ENCODE measurements around the gene SMCO3. TPM values are rescaled to one million over a fixed set of nuclear protein-coding genes. Genes with fewer than 3 reads are reported as not detected.

SMCO3 gene
- 1.0 TPM in 1 of 2 replicates, not detected in the other for total RNA-seq

DNA sequence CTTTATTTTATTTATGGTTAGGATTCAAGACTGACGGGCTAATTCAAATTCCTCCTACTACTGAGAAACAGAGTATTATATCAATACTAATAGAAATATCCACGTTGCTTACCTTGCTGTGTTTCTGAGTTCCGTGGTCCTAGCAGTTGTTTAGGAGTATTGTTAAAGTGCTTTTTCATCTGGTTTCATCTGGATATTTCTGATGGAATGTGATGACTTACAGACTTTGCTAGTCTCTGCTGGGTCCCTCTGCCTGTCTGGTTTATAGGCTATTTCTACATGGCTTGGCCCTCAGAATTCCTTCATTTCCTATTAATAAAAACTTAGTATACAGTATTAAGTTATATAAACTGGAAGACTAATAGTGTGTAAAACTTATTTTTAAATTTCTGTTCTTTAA lies at the start of gene SMCO3:
Gene SMCO3 (minus strand): TSS at position 169 of the 400 bp plus-strand sequence. CDS start 7,502 bp downstream, outside the sequence.
- no peak for DNase-seq (ENCODE audit: low read depth)

DNA sequence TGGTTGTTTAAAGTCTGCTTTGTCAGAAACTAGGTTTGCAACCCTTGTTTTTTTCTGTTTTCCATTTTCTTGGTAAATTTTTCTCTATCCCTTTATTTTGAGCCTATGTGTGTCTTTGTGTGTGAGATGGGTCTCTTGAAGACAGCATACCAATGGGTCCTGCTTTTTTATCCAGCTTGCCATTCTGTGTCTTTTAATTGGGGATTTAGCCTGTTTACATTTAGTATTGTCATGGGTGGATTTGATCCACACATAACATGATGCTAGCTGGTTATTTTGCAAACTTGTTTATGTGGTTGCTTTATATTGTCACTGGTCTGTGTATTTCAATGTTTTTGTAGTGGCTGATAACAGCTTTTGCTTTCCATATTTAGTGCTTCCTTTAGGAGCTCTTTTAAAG lies 46.5 kb upstream of the SMCO3 start:
- DNase-seq (ENCODE audit: low read depth): no peak

DNA sequence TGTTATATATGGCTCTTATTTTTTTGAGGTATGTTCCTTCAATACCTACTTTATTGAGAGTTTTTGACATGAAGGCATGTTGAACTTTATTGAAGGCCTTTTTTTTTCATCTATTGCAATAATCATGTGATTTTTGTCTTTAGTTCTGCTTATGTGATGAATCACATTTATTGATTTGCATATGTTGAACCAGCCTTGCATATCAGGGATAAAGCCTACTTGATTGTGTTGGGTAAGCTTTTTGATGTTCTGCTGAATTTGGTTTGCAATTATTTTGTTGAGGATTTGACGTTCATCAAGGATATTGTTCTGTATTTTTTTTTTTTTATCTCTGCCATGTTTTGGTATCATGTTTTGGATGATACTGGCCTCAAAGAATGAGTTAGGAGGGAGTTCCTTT lies 44.5 kb upstream of the SMCO3 start:
- DNase-seq (ENCODE audit: low read depth): no peak

DNA sequence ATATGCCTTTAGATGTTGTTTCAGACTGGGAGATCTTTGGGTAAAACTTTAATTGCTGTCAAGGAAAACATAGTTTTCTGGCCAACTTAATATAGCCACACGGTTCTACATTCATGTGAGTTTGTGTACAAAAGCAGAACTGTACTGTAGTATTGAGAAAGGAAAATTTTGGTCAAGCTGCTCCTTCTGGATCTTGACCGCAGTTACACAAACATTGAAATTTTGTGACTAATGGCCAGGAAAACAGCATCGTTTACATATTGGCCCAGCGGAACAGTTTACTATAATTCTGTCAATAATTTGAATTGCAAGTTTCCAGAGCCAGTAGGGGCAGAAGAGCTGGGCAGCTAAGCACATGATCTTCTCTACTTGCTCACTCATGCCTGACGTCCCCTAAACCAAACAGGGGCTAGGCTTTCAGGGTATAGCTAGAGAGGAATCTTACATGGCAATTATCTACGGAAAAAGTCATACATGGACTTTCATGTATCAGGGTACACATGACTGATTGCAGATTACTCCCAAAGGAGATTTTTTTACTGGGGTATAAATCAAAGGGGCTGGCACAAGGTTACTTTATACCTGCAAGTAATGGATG lies 40.7 kb upstream of the SMCO3 start:
- peak; percentile 58 for DNase-seq (ENCODE audit: low read depth)

DNA sequence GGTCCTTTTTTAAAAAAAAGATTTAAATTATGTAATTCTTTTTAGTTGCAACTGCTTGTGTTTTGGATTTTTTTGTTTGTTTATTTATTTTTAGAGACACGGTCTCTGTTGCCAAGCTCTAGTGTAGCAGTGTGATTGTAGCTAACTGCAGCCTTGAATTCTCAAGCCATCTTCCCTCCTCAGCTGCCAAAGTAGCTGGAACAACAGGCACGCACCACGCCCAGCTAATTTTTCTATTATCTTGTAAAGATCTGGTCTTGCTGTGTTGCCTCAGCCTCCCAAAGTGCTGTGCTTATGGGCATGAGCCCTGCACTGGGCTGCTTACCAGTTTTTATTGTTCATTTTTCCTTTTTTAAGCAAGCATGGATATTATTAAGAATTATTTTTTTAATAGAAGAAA lies 40.0 kb upstream of the SMCO3 start:
- no peak for DNase-seq (ENCODE audit: low read depth)

DNA sequence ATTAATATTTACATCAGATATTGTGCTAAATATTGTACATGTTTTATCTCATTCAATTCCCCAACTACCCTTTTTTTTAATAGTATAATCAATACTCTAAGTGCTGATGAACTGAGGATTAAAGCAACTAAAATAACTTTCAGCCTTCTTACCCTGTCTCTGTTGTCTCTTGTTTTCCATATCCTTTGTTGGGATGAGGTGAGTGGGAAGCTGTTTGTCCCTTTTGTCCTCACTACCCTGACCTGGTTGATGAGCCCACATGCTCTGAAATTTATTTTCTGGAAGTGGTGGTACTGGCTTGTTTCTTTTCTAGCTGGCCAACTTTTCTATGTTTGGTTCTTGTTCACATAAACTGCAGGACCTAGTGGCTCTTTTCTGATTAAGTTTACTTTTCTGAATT lies 38.9 kb upstream of the SMCO3 start:
- no peak for DNase-seq (ENCODE audit: low read depth)

DNA sequence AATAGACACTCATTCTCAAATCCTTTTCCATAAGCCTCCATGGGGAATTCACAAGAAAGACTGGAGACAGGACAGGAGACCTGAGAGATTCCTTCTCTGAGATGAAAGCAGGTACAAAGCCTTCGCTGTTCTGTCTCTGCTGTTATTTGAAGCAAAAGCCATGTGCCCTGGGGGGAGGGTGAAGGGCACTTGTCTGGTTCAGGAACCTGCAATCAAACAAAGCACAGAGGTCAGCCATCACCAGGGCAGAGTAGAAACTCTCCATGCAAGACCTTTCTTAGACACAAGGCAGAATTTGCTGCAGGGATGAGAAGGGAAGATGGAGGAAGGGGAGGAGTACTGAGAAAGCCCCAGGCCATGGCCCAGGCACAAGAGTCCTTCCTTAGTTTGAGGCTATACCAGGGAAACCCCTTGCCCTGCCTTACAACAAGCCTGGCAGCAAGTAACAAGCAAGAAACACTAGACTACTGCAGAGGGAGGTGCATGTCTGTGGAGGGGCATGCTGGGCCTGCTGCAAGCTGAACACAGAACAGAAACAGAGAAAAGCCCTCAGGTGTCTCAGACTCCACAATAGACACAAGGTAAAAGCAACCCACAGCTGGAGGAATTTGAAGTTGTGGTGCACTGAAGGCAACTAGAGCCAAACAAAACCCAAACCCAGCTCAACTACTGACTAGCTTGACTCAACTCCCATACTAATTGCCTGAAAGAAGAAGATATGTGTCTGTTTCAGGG lies 37.1 kb upstream of the SMCO3 start:
- DNase-seq (ENCODE audit: low read depth): no peak

DNA sequence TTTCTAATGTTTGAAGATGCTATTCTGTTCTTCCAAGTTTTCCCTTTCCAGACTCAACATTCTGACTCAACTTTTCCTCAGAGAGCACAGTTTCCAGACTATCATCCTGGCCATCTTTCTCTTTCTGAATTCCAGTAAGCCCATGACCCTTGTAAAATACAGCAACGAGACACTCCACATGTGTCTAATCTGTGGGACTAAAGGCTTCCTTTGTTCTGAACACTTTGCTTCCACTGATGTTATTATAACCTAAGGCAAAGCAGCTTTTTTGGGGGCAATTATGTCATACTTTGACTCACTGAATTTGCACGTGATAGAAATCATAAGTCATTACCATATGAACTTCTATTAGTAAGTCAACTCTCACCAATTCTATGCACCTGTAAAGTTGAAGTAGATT lies 35.7 kb upstream of the SMCO3 start:
- DNase-seq (ENCODE audit: low read depth): no peak

DNA sequence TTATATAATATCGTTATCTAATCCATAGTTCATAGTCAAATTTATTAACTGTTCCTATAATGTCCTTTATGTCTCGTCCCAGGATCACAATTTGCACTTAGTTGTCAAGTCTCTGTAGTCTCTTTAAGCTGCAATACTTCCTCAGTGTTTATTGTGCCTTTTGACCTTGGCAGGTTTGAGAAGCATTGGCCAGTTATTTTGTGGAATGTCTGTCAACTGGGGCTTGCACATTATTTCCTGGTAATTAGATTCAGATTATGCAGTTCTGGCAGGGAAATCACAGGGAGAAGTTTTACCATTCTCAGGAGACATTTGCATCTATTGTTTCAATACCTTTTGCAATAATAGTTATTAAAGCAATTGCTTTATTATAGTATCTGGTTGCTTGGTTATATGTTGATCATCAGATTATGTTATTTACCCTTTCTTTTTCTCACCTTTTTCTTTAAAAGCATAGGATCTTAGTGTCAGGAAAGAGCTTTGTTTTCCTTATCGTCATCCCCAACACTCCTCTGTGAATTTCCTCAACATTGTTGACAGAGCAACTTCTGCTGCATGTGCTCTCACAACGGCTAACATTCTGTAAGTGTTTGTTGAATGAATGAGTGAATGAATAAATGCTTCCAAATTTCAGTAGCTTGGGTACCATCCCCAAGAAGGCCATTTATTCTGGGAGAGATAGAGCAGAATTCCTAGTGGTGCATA lies 33.0 kb upstream of the SMCO3 start:
- DNase-seq (ENCODE audit: low read depth): peak; percentile 65

DNA sequence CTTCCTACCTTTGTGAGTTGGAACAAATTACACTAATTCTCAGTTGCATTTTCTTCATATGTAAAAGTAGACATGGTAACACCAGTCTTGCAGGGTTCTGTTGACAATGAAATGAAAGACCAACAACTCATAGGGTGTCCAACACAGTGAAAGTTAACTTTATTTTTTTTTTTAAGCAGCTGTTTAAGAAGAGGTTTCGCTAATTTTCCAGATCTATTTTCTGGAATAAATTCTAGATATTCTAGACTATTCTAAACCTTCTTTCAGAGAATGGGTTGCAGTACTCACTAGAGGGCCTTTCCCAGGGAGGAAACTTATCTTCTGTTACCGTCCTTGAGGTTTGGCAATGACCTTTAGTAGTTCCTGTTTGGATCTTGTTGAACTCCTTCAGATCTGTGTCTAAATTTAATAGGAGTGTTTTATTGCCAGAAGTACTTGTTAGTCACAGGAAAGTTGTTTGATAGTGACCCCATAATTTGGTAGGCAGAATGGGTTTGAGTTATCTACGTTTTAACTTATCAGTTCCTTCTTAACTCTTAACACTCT lies 32.1 kb upstream of the SMCO3 start:
- DNase-seq (ENCODE audit: low read depth): no peak

DNA sequence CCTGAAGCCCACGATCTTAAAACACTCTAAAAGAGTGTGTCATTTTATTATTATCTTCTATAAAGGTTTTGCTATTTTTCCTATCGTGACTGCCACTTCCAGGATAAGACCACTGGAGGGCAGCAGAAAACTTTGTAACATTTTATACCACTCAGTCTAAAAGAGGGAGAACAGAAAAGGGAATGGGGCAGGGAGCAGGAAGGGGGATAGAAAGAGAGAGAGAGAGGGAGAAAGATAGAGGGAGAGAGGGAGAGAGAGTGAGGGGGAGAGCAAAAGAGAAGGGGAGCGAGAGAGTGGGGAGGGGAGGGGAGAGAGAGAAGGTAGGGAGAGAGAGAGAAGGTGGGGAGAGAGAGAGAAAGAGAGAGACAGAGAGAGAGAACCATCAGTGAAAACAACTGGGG lies 31.4 kb upstream of the SMCO3 start:
- DNase-seq (ENCODE audit: low read depth): peak; percentile 53

DNA sequence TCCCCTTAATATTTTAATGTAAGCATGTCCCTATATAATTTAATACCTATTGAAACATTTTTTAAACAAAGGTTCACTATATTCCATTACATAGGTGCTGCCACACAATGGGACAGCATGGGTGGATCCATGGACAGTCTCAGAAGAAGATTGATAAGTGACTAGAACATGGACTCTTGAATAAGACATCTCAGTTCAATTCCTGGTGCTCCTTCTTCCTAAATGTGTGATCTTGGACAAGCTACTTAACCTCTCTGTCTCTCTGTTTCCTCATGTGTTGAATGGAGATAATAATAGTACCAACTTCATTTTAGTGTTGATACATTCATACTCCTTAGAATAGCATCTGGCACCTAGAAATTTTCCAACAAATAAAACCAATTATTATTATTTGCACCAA lies 30.4 kb upstream of the SMCO3 start:
- no peak for DNase-seq (ENCODE audit: low read depth)

DNA sequence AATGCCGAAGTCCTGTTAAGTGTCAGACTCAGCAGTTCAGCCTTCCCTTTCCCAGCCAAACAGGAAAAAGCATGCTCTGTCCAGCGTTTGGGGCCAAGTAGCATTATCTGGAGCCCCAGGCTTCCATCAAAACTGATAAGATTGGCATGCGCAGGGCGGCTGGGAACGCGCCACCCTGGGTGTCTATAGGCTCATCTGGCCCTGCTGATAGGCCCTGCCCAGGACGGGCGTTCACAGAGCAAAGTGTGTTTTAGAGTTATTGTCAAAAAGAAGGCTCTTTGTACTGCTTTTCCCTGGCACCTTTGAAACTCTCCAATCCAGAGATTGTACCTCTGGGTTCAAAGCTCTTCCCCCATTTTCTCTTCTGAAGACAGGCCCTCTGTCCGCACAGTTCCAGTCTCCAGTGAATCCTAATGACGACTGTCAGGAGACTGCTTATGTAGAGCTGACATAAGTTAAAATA lies 29.5 kb upstream of the SMCO3 start, which contains the start of gene ART4:
Gene ART4 (minus strand): TSS at position 102 of the 463 bp plus-strand sequence. CDS start 413 bp downstream, outside the sequence.
- no peak for DNase-seq (ENCODE audit: low read depth)

DNA sequence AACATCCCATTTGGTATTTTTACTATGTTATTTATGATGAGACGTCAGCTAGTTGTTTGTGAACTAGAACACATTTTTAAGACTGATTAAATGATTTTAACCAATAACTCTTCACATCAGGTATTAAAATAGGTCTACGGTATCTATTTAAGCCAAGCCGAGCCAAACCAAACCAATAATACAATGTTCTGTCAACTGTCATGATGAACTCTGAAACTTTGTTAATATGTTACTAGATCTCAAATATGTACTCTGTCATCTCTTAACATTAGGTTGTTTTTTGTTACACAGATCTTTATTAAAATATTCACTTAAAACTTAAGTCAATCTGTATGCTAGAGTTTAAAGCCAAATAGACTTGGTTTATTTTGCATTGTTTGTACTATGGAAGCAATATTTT lies 28.3 kb upstream of the SMCO3 start:
- DNase-seq (ENCODE audit: low read depth): no peak

DNA sequence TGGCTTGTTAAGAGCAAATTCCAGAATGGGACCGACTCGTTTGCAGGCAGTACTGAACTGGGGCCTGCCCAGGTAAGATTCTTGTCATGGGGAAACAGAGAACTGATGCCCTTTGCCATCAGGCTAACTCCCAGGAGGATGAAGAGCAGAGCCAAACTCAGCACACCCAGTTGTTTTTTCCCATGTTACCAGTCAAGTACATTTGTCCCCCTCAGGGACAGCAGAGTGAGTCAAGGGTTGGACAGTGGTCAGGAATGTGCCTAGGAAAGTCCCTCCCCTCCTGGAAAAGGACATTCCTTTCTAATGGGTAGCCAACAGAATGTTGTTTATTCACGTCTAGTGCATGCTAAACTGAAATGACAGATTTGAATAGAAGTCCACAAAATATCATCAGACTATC lies 27.8 kb upstream of the SMCO3 start:
- peak; percentile 89 for DNase-seq (ENCODE audit: low read depth)

DNA sequence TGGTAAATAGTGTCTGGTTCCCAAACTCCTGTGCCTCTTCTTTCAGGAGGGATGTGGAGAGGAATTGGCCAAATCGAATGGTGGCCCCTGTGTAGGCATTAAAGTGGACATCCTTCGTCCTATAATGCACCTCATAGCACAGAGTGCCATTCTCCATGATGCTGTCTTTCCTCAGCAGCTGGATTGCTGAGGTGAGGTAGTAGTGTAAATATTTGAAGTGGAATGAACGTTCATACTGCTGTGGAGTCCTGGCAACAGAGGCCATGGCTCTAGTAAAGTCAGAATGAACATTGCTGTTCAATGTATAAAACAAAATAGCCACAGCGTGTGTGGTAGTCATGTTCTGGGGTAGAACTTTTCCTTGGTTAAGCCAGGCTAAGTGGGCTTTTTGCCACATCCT lies 26.6 kb upstream of the SMCO3 start:
- no peak for DNase-seq (ENCODE audit: low read depth)

DNA sequence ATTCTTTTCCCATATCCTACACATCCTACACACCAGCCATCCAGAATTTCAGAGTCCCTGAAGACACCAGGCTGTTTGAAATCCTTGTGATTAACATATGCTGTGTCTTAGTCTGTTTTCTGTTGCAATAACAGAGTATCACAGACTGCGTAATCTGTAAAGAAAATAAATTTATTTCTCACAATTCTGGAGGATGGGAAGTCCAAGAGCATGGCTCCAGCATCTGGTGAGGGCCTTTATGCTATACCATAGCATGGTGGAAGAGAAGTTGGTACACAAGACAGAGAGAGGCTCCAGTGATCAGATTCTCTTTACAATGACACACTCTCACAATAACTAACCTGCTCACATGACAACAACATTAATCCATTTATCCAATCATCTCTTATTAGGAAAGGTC lies 25.3 kb upstream of the SMCO3 start:
- no peak for DNase-seq (ENCODE audit: low read depth)

DNA sequence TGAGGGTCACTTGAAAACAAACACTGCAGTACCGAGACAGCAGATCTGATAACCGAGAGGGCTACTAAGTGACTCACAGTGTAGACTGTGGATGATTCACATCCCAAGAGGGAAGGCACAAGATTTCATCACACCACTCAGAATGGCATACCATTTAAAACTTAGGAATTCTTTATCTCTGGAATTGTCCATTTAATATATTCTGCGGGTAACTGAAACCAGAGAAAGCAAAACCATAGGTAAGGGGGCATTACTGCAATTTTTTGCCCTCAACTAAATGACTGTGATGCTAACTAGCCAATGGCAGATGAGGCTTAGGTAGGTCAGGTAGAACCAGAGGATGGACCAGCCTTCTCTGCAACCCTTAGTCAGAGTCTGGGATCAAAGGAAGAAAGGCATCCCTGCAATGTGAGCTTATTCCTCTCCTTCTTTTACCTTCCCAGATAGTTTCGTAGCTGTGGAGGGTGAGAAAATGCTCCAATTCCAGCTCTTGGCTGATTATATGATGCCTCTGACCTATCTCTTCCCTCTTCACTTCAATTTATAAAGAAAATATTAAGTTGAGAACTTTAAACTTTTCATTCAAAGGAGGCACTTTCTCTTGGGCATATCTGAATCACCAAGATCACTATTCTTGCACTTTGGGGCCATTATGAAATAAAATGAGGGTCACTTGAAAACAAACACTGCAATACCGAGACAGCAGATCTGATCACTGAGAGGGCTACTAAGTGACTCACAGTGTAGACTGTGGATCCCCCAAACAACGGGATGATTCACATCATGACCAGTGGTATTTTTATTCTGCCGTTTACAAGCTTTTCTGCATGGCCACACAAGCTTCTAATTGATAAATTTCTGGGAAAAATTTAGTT lies 22.6 kb upstream of the SMCO3 start:
- peak; percentile 93 for DNase-seq (ENCODE audit: low read depth)

DNA sequence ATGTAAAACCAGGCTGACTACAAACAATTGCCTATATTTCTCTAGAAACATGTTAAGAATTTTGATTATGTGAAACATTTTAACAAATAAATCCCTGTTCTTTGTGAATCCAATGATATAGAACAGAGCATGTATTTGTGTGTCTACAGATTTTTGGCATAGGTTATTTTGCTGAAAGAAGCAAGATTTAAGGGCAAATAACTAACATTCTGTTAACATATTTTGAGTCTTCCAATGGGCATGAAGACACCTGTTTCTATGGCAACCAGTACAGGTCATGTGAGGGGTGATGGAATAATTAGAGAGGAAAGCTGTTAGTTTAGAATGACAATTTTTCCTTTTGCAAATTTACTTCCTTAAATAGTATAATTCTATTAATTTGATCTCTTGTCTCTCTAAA lies 20.5 kb upstream of the SMCO3 start:
- DNase-seq (ENCODE audit: low read depth): peak; percentile 6

DNA sequence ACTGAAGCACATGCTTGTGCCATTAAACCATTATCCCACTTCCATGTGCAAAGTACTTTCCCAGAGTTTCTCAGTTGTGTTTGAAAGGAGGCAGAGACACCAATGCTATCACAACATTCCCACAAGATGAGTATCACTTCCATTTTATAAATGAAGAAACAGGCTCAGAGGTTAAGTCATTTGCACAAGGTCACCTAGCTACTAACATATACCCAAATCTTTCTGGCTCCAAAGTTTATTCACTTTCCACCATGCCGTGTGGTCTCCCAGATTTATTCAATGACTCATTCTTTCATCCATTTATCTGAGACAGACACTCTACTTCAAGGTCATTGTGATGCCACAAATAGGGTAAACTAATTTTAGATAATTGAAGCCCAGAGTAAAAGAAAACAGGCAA lies 20.0 kb upstream of the SMCO3 start:
- peak; percentile 19 for DNase-seq (ENCODE audit: low read depth)

DNA sequence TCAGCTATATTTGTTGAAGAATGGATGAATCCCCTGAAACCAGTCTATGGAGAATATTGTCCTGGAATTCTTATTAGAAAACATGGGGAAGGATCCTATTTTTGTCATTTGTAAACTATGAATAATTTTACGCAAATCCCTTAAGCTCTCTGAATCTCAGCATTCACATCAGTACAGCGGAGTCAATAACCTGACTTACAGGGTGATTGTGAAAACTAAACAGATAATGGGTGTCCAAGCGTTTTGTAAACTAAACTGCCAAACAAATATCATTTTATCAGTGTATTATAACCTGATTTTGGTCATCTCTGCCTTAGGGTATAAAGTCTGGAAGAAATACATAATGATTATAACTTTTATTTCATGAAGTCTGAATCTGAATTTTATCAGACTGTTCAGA lies 19.4 kb upstream of the SMCO3 start:
- no peak for DNase-seq (ENCODE audit: low read depth)

DNA sequence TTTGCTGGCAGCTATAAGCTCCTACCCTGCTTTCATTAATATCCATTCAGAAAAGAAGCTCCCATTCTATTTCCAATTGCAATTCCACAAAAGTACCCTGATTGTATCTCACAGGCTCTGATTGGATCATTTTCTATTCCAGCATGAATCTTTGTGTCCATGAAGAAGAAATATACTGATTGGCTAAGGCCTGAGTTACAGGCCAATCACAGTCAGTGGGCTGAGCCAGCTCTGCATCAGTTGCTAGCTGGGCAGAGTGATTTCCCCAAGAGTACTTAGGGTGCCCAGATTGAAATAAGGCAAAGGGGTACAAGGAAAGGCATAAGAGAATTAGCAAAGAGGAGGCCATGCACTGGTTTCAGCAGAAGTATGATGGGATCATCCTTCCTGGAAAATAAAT lies 14.9 kb upstream of the SMCO3 start:
- peak; percentile 23 for DNase-seq (ENCODE audit: low read depth)
